NCI-H748 treated with DMSO at 0.1 percent for 48 hours (cell line): ENCODE data around the gene CDRT4.

Source experiments
- DNase-seq: peaks from one replicate; lab custom pipeline; 2025; lab: John Stamatoyannopoulos, UW

CDRT4 gene

GRCh38 chr17:15492791-15493692 lies 25.6 kb upstream of the CDRT4 start:
- no peak for DNase-seq

GRCh38 chr17:15492186-15492585 lies 24.8 kb upstream of the CDRT4 start:
- no peak for DNase-seq

GRCh38 chr17:15490634-15491261 lies 23.3 kb upstream of the CDRT4 start:
- no peak for DNase-seq

GRCh38 chr17:15488557-15488956 lies 21.1 kb upstream of the CDRT4 start:
- no peak for DNase-seq

GRCh38 chr17:15485045-15485444 lies 17.6 kb upstream of the CDRT4 start:
- DNase-seq = no peak

- no peak for DNase-seq
Measured at GRCh38 chr17:15483431-15483830, 16.0 kb upstream of the CDRT4 start.

- DNase-seq = no peak
Measured at GRCh38 chr17:15482476-15482875, 15.1 kb upstream of the CDRT4 start.

GRCh38 chr17:15481481-15481880 lies 14.1 kb upstream of the CDRT4 start:
- no peak for DNase-seq

- DNase-seq = no peak
Measured at GRCh38 chr17:15480204-15480603, 12.8 kb upstream of the CDRT4 start.

- DNase-seq = no peak
Measured at GRCh38 chr17:15479703-15480102, 12.3 kb upstream of the CDRT4 start.

GRCh38 chr17:15478845-15479244 lies 11.4 kb upstream of the CDRT4 start:
- no peak for DNase-seq

GRCh38 chr17:15475631-15476354 lies 8.4 kb upstream of the CDRT4 start:
- no peak for DNase-seq

- no peak for DNase-seq
Measured at GRCh38 chr17:15472891-15473290, 5.5 kb upstream of the CDRT4 start.

- DNase-seq = no peak
Measured at GRCh38 chr17:15470536-15470935, 3.1 kb upstream of the CDRT4 start.

- no peak for DNase-seq
Measured at GRCh38 chr17:15469260-15469659, 1.8 kb upstream of the CDRT4 start.

GRCh38 chr17:15468126-15468525 lies 705 bp upstream of the CDRT4 start:
- no peak for DNase-seq

GRCh38 chr17:15466131-15466530 lies 1.3 kb downstream of the CDRT4 start:
- DNase-seq = no peak

GRCh38 chr17:15465045-15465701 lies 2.2 kb downstream of the CDRT4 start:
- DNase-seq = no peak

GRCh38 chr17:15464231-15464985 lies 3.0 kb downstream of the CDRT4 start:
- no peak for DNase-seq

GRCh38 chr17:15462976-15463772 lies 4.2 kb downstream of the CDRT4 start:
- DNase-seq = no peak

GRCh38 chr17:15457723-15458094 lies 9.7 kb downstream of the CDRT4 start:
- DNase-seq = no peak
